ENCODE results near the gene ISCA2.

- TF ChIP-seq, protein P1, sequence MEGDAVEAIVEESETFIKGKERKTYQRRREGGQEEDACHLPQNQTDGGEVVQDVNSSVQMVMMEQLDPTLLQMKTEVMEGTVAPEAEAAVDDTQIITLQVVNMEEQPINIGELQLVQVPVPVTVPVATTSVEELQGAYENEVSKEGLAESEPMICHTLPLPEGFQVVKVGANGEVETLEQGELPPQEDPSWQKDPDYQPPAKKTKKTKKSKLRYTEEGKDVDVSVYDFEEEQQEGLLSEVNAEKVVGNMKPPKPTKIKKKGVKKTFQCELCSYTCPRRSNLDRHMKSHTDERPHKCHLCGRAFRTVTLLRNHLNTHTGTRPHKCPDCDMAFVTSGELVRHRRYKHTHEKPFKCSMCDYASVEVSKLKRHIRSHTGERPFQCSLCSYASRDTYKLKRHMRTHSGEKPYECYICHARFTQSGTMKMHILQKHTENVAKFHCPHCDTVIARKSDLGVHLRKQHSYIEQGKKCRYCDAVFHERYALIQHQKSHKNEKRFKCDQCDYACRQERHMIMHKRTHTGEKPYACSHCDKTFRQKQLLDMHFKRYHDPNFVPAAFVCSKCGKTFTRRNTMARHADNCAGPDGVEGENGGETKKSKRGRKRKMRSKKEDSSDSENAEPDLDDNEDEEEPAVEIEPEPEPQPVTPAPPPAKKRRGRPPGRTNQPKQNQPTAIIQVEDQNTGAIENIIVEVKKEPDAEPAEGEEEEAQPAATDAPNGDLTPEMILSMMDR (IDR thresholded peaks at IDR 0.05; ENCODE audit: poor library complexity): no peak
- no peak for TF ChIP-seq EZH2phosphoT487 (IDR thresholded peaks at IDR 0.05; ENCODE audit: low read depth, severe bottlenecking, unreplicated experiment)
Measured at GRCh38 chr14:74503938-74504335, 10.4 kb downstream of the ISCA2 start.

Data from hepatocyte (in vitro differentiated cells).